Keratinocyte (primary cell): Measurements from ENCODE around the gene FAR1. TPM values are rescaled to one million over a fixed set of nuclear protein-coding genes. Genes with fewer than 3 reads are reported as not detected.

Experiments used
- DNase-seq: peaks from one replicate; pipeline ENCODE4 v3.0.0-alpha.2; 2011; ENCODE audit warnings: low read depth, missing footprints, low spot score
- FAIRE-seq: peaks from 2 replicates; lab custom pipeline; 2011; peaks lifted over from hg19 to GRCh38; lab: Jason Lieb, UNC
- H2AFZ ChIP-seq: 2 replicates; pipeline ENCODE4 v1.6.0; 2012; ENCODE audit warnings: low read length, control low read depth, inconsistent platforms; ENCODE audit not compliant: control insufficient read depth
- H3K27ac ChIP-seq: 2 replicates; pipeline ENCODE4 v1.5.1; 2011; ENCODE audit warnings: low read length; ENCODE audit not compliant: control insufficient read depth, insufficient read depth
- H3K27me3 ChIP-seq: 3 replicates; pipeline ENCODE4 v1.6.0; 2011; ENCODE audit warnings: low read length; ENCODE audit not compliant: control insufficient read depth, insufficient read depth; ENCODE audit errors: extremely low read depth
- H3K36me3 ChIP-seq, 2 experiments: 2 replicates in 1 of 2; 3 replicates in 1 of 2; pipeline ENCODE4 v1.5.1; 2011; ENCODE audit warnings: low read length in 2 of 2, mild to moderate bottlenecking in 1 of 2; ENCODE audit not compliant: control insufficient read depth in 2 of 2, insufficient read depth in 2 of 2; ENCODE audit errors: extremely low read depth in 1 of 2
- H3K4me1 ChIP-seq: 3 replicates; pipeline ENCODE4 v1.5.1; 2011; ENCODE audit warnings: low read length; ENCODE audit not compliant: control insufficient read depth, insufficient read depth; ENCODE audit errors: extremely low read depth
- H3K4me2 ChIP-seq: 3 replicates; pipeline ENCODE4 v1.6.0; 2011; ENCODE audit warnings: low read depth, low read length; ENCODE audit not compliant: control insufficient read depth, insufficient read depth; ENCODE audit errors: extremely low read depth
- H3K4me3 ChIP-seq, 3 experiments: fragments of 200-600 bp in 1 of 3; sonication (generic) in 1 of 3; 2 replicates in 2 of 3; 3 replicates in 1 of 3; pipeline ENCODE4 v1.5.1; 2011 to 2016; ENCODE audit warnings: low read length in 3 of 3, mild to moderate bottlenecking in 3 of 3, control low read depth in 2 of 3, inconsistent platforms in 1 of 3, low read depth in 1 of 3, mixed read lengths in 1 of 3, mixed run types in 1 of 3, moderate library complexity in 1 of 3; ENCODE audit not compliant: control insufficient read depth in 2 of 3, insufficient read depth in 2 of 3; ENCODE audit errors: extremely low read depth in 1 of 3
- H3K79me2 ChIP-seq: 2 replicates; pipeline ENCODE4 v1.6.0; 2012; ENCODE audit warnings: low read length; ENCODE audit not compliant: control insufficient read depth, insufficient read depth
- H3K9ac ChIP-seq: 3 replicates; pipeline ENCODE4 v1.6.0; 2011; ENCODE audit warnings: low read length; ENCODE audit not compliant: control insufficient read depth, insufficient read depth; ENCODE audit errors: extremely low read depth
- H3K9me1 ChIP-seq: 3 replicates; pipeline ENCODE4 v1.6.0; 2011; ENCODE audit warnings: low read length; ENCODE audit not compliant: control insufficient read depth, insufficient read depth; ENCODE audit errors: extremely low read depth
- H3K9me3 ChIP-seq: 2 replicates; pipeline ENCODE4 v1.5.1; 2012; ENCODE audit warnings: low read depth, low read length; ENCODE audit not compliant: control insufficient read depth
- H4K20me1 ChIP-seq: 3 replicates; pipeline ENCODE4 v1.6.0; 2011; ENCODE audit warnings: low read length; ENCODE audit not compliant: control insufficient read depth, insufficient read depth; ENCODE audit errors: extremely low read depth
- EZH2 ChIP-seq: IDR thresholded peaks from one replicate; pipeline ENCODE4 v1.6.1; 2012; ENCODE audit warnings: inconsistent platforms, mild to moderate bottlenecking, low read length, moderate library complexity
- dilution Hi-C: fragments of 300-500 bp; cut with MboI; formaldehyde crosslinking; loops from one replicate; pipeline ENCODE4 v1.7.0; 2020; ENCODE audit warnings: low sequenced_read_pairs; ENCODE audit not compliant: extremely low pct_ligation_motif_present
- polyA plus RNA-seq, 5 experiments: library from polyadenylated mRNA; depleted of rRNA in 3 of 5; stranded (reverse) in 3 of 5; stranded (forward) in 1 of 5; unstranded in 1 of 5; fragments of >200 nt; gene quantifications; 1 replicate in 1 of 5; 2 replicates in 3 of 5; 3 replicates in 1 of 5; pipeline versions ENCODE4 v1.2.1 to v1.2.3, GENCODE V29; 2011 to 2012; ENCODE audit warnings: missing spikeins in 2 of 5, low read depth in 1 of 5, low replicate concordance in 1 of 5
- TF ChIP-seq, protein P1 (sequence below), 3 experiments: IDR thresholded peaks in 1 of 3; conservative IDR thresholded peaks in 1 of 3; optimal IDR thresholded peaks in 1 of 3; 2 replicates in 2 of 3; 3 replicates in 1 of 3; pipeline versions ENCODE3 to v1.5.1; 2011; ENCODE audit warnings: low read length in 3 of 3, mild to moderate bottlenecking in 3 of 3, moderate library complexity in 2 of 3, control low read depth in 1 of 3, inconsistent platforms in 1 of 3; ENCODE audit not compliant: insufficient read depth in 2 of 3; ENCODE audit errors: extremely low read depth in 1 of 3

Gene FAR1
- polyA plus RNA-seq, 1 donor (not counting 4 experiments of a cell fraction or from before 2014, with no cell fraction given): 140 TPM

DNA sequence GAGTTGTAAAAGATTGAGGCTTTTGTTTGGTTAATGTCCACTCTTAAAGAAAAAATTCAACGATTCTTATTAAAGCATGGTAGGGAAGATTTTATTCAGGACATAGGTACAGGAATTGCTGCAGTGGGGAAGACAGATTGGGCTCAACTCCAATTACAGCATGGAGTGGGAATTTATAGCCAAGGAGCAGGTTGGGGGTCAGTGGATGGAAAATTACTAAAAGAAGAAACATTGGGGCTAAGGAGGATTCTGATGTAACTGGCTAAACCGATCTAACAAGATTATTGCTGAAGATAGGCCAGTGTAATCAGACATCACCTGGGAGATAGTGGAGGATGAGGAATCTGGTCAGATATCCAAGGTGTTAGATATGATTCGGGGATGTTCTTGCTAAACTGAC lies 97.4 kb downstream of the FAR1 start:
- dilution Hi-C loops: loop anchor here (25.0 kb wide), 2 partner anchors 196 to 471 kb away; partner anchors contain the start of gene SPON1
- H2AFZ ChIP-seq: no peak overlapping the region
- no peaks in the 10 kb centered on the region for H4K20me1 ChIP-seq
- H3K9ac ChIP-seq: no peak overlapping the region
- TF ChIP-seq EZH2: no peak
- TF ChIP-seq, protein P1, sequence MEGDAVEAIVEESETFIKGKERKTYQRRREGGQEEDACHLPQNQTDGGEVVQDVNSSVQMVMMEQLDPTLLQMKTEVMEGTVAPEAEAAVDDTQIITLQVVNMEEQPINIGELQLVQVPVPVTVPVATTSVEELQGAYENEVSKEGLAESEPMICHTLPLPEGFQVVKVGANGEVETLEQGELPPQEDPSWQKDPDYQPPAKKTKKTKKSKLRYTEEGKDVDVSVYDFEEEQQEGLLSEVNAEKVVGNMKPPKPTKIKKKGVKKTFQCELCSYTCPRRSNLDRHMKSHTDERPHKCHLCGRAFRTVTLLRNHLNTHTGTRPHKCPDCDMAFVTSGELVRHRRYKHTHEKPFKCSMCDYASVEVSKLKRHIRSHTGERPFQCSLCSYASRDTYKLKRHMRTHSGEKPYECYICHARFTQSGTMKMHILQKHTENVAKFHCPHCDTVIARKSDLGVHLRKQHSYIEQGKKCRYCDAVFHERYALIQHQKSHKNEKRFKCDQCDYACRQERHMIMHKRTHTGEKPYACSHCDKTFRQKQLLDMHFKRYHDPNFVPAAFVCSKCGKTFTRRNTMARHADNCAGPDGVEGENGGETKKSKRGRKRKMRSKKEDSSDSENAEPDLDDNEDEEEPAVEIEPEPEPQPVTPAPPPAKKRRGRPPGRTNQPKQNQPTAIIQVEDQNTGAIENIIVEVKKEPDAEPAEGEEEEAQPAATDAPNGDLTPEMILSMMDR (optimal IDR thresholded peaks at IDR 0.05 in 1 of 3, IDR thresholded peaks at IDR 0.05 in 1 of 3, conservative IDR thresholded peaks at IDR 0.05 in 1 of 3; ENCODE audit: extremely low read depth in 1 of 3, insufficient read depth in 2 of 3, low read length in 3 of 3): no peak
- H3K27ac ChIP-seq: no peak overlapping the region
- no peaks in the 10 kb centered on the region for H3K36me3 ChIP-seq
- no peak overlapping the region for H3K4me3 ChIP-seq
- H3K4me2 ChIP-seq: no peak overlapping the region
- no peaks in the 10 kb centered on the region for H3K79me2 ChIP-seq
- peaks cover 3% of the 10 kb centered on the region for H3K27me3 ChIP-seq
- no peaks in the 10 kb centered on the region for H3K4me1 ChIP-seq
- DNase-seq (no peak), FAIRE-seq (no peak)
- no peaks in the 10 kb centered on the region for H3K9me3 ChIP-seq
- no peaks in the 10 kb centered on the region for H3K9me1 ChIP-seq

GRCh38 chr11:13767471-13767870 lies 99.0 kb downstream of the FAR1 start:
- Histone ChIP-seq H2AFZ (no peak overlapping the region), H3K79me2 (no peaks in the 10 kb centered on the region), H3K4me1 (no peaks in the 10 kb centered on the region), H3K9me1 (no peaks in the 10 kb centered on the region), H3K27me3 (peaks cover 3% of the 10 kb centered on the region), H3K4me3 (no peak overlapping the region), H3K36me3 (no peaks in the 10 kb centered on the region), H3K27ac (no peak overlapping the region), H3K9me3 (no peaks in the 10 kb centered on the region), H4K20me1 (no peaks in the 10 kb centered on the region), H3K4me2 (no peak overlapping the region), H3K9ac (no peak overlapping the region)
- TF ChIP-seq EZH2: no peak
- TF ChIP-seq, protein P1 (optimal IDR thresholded peaks at IDR 0.05 in 1 of 3, IDR thresholded peaks at IDR 0.05 in 1 of 3, conservative IDR thresholded peaks at IDR 0.05 in 1 of 3; ENCODE audit: extremely low read depth in 1 of 3, insufficient read depth in 2 of 3, low read length in 3 of 3): no peak
- dilution Hi-C loops: loop anchor here (25.0 kb wide), 2 partner anchors 195 to 470 kb away; partner anchors contain the start of gene SPON1
- no peak for DNase-seq
- no peak for FAIRE-seq
